ENCODE data around the gene SLC13A4. TPM values are rescaled to one million over a fixed set of nuclear protein-coding genes. Genes with fewer than 3 reads are reported as not detected.

SLC13A4 gene
- total and polyA plus RNA-seq, 2 of the 4 experiments (the other 2 are of a cell fraction), result 0.10 TPM; not detected in 1

DNA sequence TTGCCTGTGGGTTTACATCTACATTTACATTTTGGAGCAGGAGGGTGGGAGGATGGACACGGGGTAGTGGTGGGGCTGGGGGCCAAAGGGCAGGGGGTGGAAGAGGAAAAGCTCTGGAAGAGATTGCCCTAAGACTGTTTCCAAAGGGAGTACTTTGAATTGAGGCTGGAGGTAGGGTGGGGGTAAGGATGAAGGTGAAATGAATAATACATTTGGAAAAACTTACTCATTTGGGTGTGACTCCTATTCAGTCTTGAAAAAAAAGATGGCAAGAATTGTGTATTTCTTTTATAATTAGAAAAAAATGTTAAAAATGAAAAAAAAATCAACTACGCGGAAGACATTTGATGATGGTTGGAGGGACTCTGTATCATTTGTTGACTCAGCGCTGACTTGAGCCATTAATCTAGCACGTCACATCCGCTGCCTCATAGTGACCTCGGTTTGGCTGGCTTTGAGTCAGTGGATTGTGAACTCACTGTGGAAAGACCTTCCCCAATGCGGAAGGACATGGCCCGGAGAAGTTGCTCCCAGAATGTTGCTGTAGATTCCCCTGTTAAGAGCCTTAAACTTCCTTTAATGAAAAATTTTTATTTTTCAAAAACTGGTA, 17.8 kb upstream of the SLC13A4 start (continued):
- TF ChIP-seq BHLHE40 (IDR thresholded peaks at IDR 0.05; ENCODE audit: low read depth, low read length), result no peak

DNA sequence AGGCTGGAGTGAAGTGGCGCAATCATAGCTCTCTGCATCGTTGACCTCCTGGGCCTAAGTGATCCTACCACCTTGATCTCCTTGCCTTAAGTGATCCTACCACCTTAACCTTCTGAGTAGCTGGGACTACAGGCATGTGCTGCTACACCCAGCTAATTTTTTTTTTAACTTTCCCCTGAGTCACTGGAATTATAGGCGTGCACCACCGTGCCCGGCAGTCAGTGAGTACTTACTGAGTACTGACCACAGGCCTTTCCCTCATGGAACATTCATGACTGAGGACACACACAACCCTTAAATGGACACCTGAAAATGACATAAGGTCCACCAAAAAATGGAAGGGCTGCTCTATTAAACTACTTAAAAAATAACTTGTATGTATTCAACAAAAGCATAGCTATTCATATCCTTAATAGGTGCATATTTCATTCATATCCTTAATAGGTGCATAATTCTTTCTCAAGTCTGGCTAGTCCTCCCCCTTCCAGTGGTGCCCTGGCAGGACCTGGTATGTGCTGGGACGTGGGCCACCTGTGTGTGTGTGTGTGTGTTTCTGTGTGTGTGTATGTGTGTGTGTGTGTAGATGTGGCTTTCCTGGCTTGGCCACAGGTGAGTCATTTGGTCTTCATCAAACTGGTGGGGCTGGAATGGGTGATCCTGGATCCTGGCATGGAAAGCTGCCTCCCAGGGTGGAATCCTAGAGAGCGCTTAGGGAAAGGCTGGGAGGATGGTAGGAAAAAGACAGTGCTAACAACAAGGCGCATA, 17.1 kb upstream of the SLC13A4 start:
- dilution Hi-C loops (cut with HindIII; ENCODE audit: low sequenced_read_pairs, unreplicated experiment), result no loop called here
- peaks cover 24% of the 10 kb centered on the region for H3K4me1 ChIP-seq (ENCODE audit: control insufficient read depth, insufficient read depth, low read length)
- peak overlapping the region; percentile 89; the same call in 2 of the 3 replicates for H2BK15ac ChIP-seq (ENCODE audit: low read depth, low read length)
- peak; percentile 61 for TF ChIP-seq BHLHE40 (IDR thresholded peaks at IDR 0.05; ENCODE audit: low read depth, low read length)
- peak; percentile 36; the same call in 1 of the 2 replicates for TF ChIP-seq FOS (IDR thresholded peaks at IDR 0.05; ENCODE audit: low read depth, low read length)
- TF ChIP-seq MAZ (IDR thresholded peaks at IDR 0.05; ENCODE audit: borderline replicate concordance, low read depth, low read length), result no peak
- peak; percentile 53; the same call in 1 of the 2 replicates for TF ChIP-seq NFE2L2 (IDR thresholded peaks at IDR 0.05; ENCODE audit: low read depth, low read length)
- no peak for TF ChIP-seq CHD1 (IDR thresholded peaks at IDR 0.05; ENCODE audit: low read depth, low read length)
- TF ChIP-seq CEBPB (IDR thresholded peaks at IDR 0.05; ENCODE audit: low read depth, low read length), result peak; percentile 75
- TF ChIP-seq SMC3 (IDR thresholded peaks at IDR 0.05; ENCODE audit: low read depth, low read length), result no peak
- TF ChIP-seq RCOR1 (IDR thresholded peaks at IDR 0.05; ENCODE audit: insufficient replicate concordance, low read length), result no peak
- TF ChIP-seq MXI1 (IDR thresholded peaks at IDR 0.05; ENCODE audit: borderline replicate concordance, low read depth, low read length), result 0 out of 2 replicates have a peak, but pooled peaks have one; percentile 30
- H3K36me3 ChIP-seq (ENCODE audit: control insufficient read depth, insufficient read depth, low read length), result no peaks in the 10 kb centered on the region
- peak overlapping the region; percentile 82 to 99 for H4K8ac ChIP-seq (ENCODE audit: low read depth in 2 of 2, low read length in 2 of 2)
- peak overlapping the region; percentile 63 for H3K18ac ChIP-seq (ENCODE audit: low read depth, low read length)
- peaks cover 0 to 9% of the 10 kb centered on the region in 2 experiments; a peak in 1 of 4 replicates for H3K79me1 ChIP-seq (ENCODE audit: low read depth in 1 of 2, low read length in 2 of 2)
- no peaks in the 10 kb centered on the region for H3K27me3 ChIP-seq (ENCODE audit: control insufficient read depth, insufficient read depth, low read length)
- peak overlapping the region; percentile 93 for H2AK5ac ChIP-seq (ENCODE audit: low read depth, low read length)
- no peak overlapping the region for H3K4me2 ChIP-seq (ENCODE audit: low read depth, low read length)
- ChIA-PET CTCF (interaction anchor here (0.7 kb wide), 1 partner anchor 68 kb away, joined by 3 read pairs; no protein-coding TSS in a partner anchor), POLR2A (ENCODE audit: unreplicated experiment) (no interaction called here)
- H2BK120ac ChIP-seq (ENCODE audit: low read depth, low read length), result peak overlapping the region; percentile 88
- peak overlapping the region; percentile 88 for H3K4ac ChIP-seq (ENCODE audit: low read depth, low read length)
- H4K5ac ChIP-seq (ENCODE audit: low read depth, low read length), result peak overlapping the region; percentile 39
- H3K9me3 ChIP-seq (ENCODE audit: control insufficient read depth, insufficient read depth, low read length), result no peaks in the 10 kb centered on the region
- no TSS peak for BruUV-seq (replicated peaks)
- in situ Hi-C loops (cut with MboI; ENCODE audit: low sequenced_read_pairs), result no loop called here
- intact Hi-C loops (cut with micrococcal nuclease), result no loop called here
- peak overlapping the region; percentile 91 for H4K91ac ChIP-seq (ENCODE audit: insufficient read depth, low read depth, low read length)
- DNase-seq, result peak; percentile 86
- 31% methylated on average over 5 of the region's 8 CpGs; no CpG with 5 or more reads in 1 of the 2 experiments for WGBS, 2 experiments (ENCODE audit: extremely low coverage in 2 of 2, insufficient read length in 1 of 2)
- no peaks in the 10 kb centered on the region for H4K20me1 ChIP-seq (ENCODE audit: insufficient read depth, low read length)
- H2AK9ac ChIP-seq (replicated peaks; ENCODE audit: low read depth, low read length, poor library complexity), result peak overlapping the region; percentile 95
- no peak overlapping the region for H3K4me3 ChIP-seq (ENCODE audit: insufficient read depth, low read depth, low read length)
- H3K56ac ChIP-seq (ENCODE audit: extremely low read depth, insufficient read depth, low read length), result peak overlapping the region; percentile 78
- peak overlapping the region; percentile 82 for H3K27ac ChIP-seq (ENCODE audit: insufficient read depth, low read length)
- peak overlapping the region; percentile 69 for H2AFZ ChIP-seq (replicated peaks; ENCODE audit: low read length, poor library complexity)
- H2BK5ac ChIP-seq (ENCODE audit: low read depth, low read length, poor library complexity, severe bottlenecking), result peak overlapping the region; percentile 82
- ATAC-seq (ENCODE audit: low read depth), result peak; percentile 55
- peak overlapping the region; percentile 73 for H3K14ac ChIP-seq (replicated peaks; ENCODE audit: low read depth, low read length)
- H2BK20ac ChIP-seq (ENCODE audit: low read depth, low read length), result peak overlapping the region; percentile 87
- H3K23ac ChIP-seq (ENCODE audit: low read depth, low read length), result peak overlapping the region; percentile 57; the same call in 1 of the 2 replicates
- peaks cover 22% of the 10 kb centered on the region for H3K9me1 ChIP-seq (ENCODE audit: insufficient read depth, low read length)
- H3K9ac ChIP-seq (ENCODE audit: low read depth, low read length), result no peak overlapping the region

Data from IMR-90 (cell line).